ENCODE results near the gene POC1A. TPM values are rescaled to one million over a fixed set of nuclear protein-coding genes. Genes with fewer than 3 reads are reported as not detected.

The POC1A gene
- total and polyA plus RNA-seq, 2 of the 8 experiments (the other 6 are each of a cell fraction or from before 2014, with no cell fraction given), result 35.7 to 39.2 TPM

GRCh38 chr3:52097851-52098507 lies 56.2 kb downstream of the POC1A start:
- no peak overlapping the region for H4K91ac ChIP-seq (replicated peaks; ENCODE audit: insufficient read length, low read length)
- peaks cover 0 to 2% of the 10 kb centered on the region in 2 experiments for H4K20me1 ChIP-seq (replicated peaks in 1 of 2; ENCODE audit: control insufficient read depth in 1 of 2, insufficient read depth in 2 of 2, low read length in 2 of 2)
- H2AK5ac ChIP-seq (ENCODE audit: low read depth, low read length), result no peak overlapping the region
- no peak overlapping the region for H3K9ac ChIP-seq (replicated peaks in 1 of 4; ENCODE audit: extremely low read depth in 1 of 4, low read depth in 3 of 4, low read length in 3 of 4)
- no peak overlapping the region for H2AFZ ChIP-seq (ENCODE audit: low read length)
- no peak overlapping the region for H3K56ac ChIP-seq (replicated peaks; ENCODE audit: insufficient read length, low read depth, low read length)
- peak overlapping the region; percentile 29 for H4K8ac ChIP-seq (ENCODE audit: extremely low read depth, insufficient read depth, low read length)
- H2BK20ac ChIP-seq (ENCODE audit: low read length), result no peak overlapping the region
- H3K36me3 ChIP-seq (ENCODE audit: control insufficient read depth in 2 of 4, insufficient read depth in 4 of 4, low read length in 3 of 4), result peaks cover 8 to 19% (median 14%) of the 10 kb centered on the region in 4 experiments; a peak in 7 of 8 replicates
- no peak overlapping the region for H3K4ac ChIP-seq (replicated peaks; ENCODE audit: insufficient read length, low read depth, low read length)
- ChIA-PET CTCF (ENCODE audit: partially characterized antibody) (interaction anchor here (0.9 to 5.6 kb wide), 5 partner anchors 10 to 115 kb away, joined by 3 to 35 read pairs (median 4); no protein-coding TSS in a partner anchor), POLR2A (ENCODE audit: partially characterized antibody) (no interaction called here)
- no peak overlapping the region for H3K4me3 ChIP-seq (ENCODE audit: extremely low read depth in 1 of 4, insufficient read depth in 2 of 4, low read depth in 3 of 4, low read length in 4 of 4)
- H3K23me2 ChIP-seq (ENCODE audit: low read depth, low read length), result no peaks in the 10 kb centered on the region
- H3K27me3 ChIP-seq (replicated peaks in 1 of 4; ENCODE audit: control insufficient read depth in 3 of 4, extremely low read depth in 1 of 4, insufficient read depth in 3 of 4, low read length in 3 of 4), result no peaks in the 10 kb centered on the region
- no peak for DNase-seq (ENCODE audit: low read depth in 1 of 2, low spot score in 2 of 2)
- no peak overlapping the region for H2BK120ac ChIP-seq (replicated peaks; ENCODE audit: low read depth, low read length)
- H2BK12ac ChIP-seq (ENCODE audit: low read depth, low read length), result no peak overlapping the region
- 86% methylated on average over 2 of the region's 2 CpGs; no CpG with 5 or more reads in 1 of the 2 experiments for WGBS, 2 experiments (ENCODE audit: extremely low coverage in 1 of 2, insufficient coverage in 1 of 2, insufficient read length in 1 of 2, insufficient replicate concordance in 2 of 2, low coverage in 1 of 2, low lambda C conversion rate in 2 of 2, missing lambda C conversion rate in 1 of 2)
- no peak overlapping the region for H3K23ac ChIP-seq (ENCODE audit: insufficient read length)
- no peak for FAIRE-seq
- H3K18ac ChIP-seq (ENCODE audit: extremely low read depth, low read length), result no peak overlapping the region
- no peak overlapping the region for H2BK5ac ChIP-seq (ENCODE audit: low read depth, low read length)
- H3K9me3 ChIP-seq (ENCODE audit: insufficient read depth in 2 of 2, low read depth in 1 of 2, low read length in 1 of 2), result no peaks in the 10 kb centered on the region
- H3K4me1 ChIP-seq (replicated peaks in 1 of 4; ENCODE audit: control insufficient read depth in 3 of 4, insufficient read depth in 4 of 4, low read length in 3 of 4), result no peaks in the 10 kb centered on the region
- no peak overlapping the region for H3K14ac ChIP-seq (ENCODE audit: insufficient read length)
- no peak overlapping the region for H2BK15ac ChIP-seq (ENCODE audit: low read length)
- no peaks in the 10 kb centered on the region for H3K79me1 ChIP-seq (ENCODE audit: low read depth, low read length)
- H4K5ac ChIP-seq (ENCODE audit: insufficient read length, low read depth, low read length), result no peak overlapping the region
- H3K27ac ChIP-seq (ENCODE audit: low read depth, low read length), result no peak overlapping the region
- H3K4me2 ChIP-seq (ENCODE audit: insufficient read depth in 1 of 2, low read depth in 2 of 2, low read length in 2 of 2), result no peak overlapping the region
- no peaks in the 10 kb centered on the region for H3K79me2 ChIP-seq (ENCODE audit: control insufficient read depth in 1 of 2, insufficient read depth in 2 of 2, low read length in 2 of 2)
- TF ChIP-seq SUZ12 (IDR thresholded peaks at IDR 0.05; ENCODE audit: low read length), result no peak
- TF ChIP-seq POU5F1 (IDR thresholded peaks at IDR 0.05; ENCODE audit: low read depth, low read length), result no peak
- no peak for TF ChIP-seq FOSL1 (IDR thresholded peaks at IDR 0.05; ENCODE audit: insufficient read depth, low read depth, low read length)
- TF ChIP-seq, protein P1, sequence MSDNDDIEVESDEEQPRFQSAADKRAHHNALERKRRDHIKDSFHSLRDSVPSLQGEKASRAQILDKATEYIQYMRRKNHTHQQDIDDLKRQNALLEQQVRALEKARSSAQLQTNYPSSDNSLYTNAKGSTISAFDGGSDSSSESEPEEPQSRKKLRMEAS (IDR thresholded peaks at IDR 0.05), result no peak
- TF ChIP-seq ASH2L (IDR thresholded peaks at IDR 0.05; ENCODE audit: low read length), result no peak
- no peak for TF ChIP-seq SP4 (IDR thresholded peaks at IDR 0.05; ENCODE audit: low read length)
- no peak for TF ChIP-seq SIRT6 (IDR thresholded peaks at IDR 0.05; ENCODE audit: low read length)
- no peak for TF ChIP-seq RFX5 (IDR thresholded peaks at IDR 0.05; ENCODE audit: borderline replicate concordance, low read depth, low read length)
- no peak for TF ChIP-seq EZH2 (IDR thresholded peaks at IDR 0.05; ENCODE audit: low read depth, low read length, severe bottlenecking)
- TF ChIP-seq SP2 (IDR thresholded peaks at IDR 0.05; ENCODE audit: low read length), result no peak
- no peak for TF ChIP-seq SAP30 (IDR thresholded peaks at IDR 0.05; ENCODE audit: insufficient read depth, insufficient replicate concordance, low read length)

Measured in H1 (cell line).